Stromal cell of bone marrow (primary cell): ENCODE results near the gene CD2AP.
A peak's percentile ranks its signal among the peaks of the same experiment; 100 is the strongest.
"Not testable (repeated sequence)": the region's sequence is repeated elsewhere in the genome, so short reads cannot be mapped to it uniquely, and the experiment has no call there.

Source experiments
- DNase-seq: peaks from one replicate; pipeline ENCODE4 v3.0.0-alpha.2; 2012; ENCODE audit warnings: low read depth

The CD2AP gene, protein sequence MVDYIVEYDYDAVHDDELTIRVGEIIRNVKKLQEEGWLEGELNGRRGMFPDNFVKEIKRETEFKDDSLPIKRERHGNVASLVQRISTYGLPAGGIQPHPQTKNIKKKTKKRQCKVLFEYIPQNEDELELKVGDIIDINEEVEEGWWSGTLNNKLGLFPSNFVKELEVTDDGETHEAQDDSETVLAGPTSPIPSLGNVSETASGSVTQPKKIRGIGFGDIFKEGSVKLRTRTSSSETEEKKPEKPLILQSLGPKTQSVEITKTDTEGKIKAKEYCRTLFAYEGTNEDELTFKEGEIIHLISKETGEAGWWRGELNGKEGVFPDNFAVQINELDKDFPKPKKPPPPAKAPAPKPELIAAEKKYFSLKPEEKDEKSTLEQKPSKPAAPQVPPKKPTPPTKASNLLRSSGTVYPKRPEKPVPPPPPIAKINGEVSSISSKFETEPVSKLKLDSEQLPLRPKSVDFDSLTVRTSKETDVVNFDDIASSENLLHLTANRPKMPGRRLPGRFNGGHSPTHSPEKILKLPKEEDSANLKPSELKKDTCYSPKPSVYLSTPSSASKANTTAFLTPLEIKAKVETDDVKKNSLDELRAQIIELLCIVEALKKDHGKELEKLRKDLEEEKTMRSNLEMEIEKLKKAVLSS

DNA sequence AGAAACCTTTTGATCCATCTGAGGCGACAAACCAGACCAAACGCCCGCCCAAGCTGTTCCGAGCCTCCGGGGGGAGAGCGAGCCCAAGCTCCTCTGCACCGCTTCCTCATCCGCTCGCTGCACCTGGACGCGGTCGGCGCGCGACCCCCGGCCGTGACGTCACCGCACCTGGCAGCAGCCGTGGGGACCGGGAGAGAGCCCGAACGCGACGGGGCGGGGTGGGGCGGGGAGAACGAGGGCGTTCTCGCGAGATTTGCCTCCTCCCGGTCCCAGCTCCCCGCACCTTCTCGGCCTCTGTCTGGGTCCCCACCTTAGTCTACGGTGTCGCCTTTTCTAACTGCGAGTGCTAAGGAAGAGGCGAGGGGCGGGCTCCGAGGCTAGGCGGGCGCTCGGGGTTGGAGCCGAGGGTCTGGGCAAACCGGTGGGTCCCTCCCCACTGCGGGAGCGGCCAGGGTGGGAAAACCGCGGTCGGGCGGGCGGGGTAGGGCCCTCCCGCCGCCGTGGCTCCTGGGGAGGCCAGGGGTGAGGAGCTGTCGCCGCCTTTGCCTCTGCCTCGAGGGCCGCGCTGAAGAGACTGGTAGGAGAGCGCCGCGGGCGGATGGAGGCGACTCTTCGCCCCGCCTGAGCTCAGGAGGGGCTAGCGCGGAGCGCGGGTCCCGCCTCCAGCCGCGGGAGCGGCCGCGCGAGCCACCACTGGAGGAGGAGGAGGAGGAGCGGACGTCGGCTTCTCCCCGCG lies at the start of gene CD2AP:
Gene CD2AP (plus strand): TSS at position 293 of the 736 bp plus-strand sequence. CDS start 456 bp downstream, outside the sequence.
- peak; percentile 57 for DNase-seq

DNA sequence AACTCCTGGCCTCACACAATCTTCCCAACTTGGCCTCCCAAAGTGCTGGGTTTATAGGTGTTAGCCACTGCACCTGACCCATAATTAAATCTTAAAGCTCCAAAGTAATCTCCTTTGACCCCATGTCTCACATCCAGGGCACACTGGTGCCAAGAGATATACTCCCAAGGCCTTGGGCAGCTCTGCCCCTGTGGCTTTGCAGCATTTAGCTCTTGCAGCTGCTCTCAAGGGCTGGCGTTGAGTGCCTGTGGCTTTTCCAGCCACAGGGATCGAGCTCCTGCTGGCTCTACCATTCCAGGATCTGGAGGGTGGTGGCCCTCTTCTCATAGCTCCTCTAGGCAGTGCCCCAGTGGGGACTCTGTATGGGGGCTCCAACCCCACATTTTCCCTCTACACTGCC lies 49.3 kb upstream of the CD2AP start:
- no peak for DNase-seq

DNA sequence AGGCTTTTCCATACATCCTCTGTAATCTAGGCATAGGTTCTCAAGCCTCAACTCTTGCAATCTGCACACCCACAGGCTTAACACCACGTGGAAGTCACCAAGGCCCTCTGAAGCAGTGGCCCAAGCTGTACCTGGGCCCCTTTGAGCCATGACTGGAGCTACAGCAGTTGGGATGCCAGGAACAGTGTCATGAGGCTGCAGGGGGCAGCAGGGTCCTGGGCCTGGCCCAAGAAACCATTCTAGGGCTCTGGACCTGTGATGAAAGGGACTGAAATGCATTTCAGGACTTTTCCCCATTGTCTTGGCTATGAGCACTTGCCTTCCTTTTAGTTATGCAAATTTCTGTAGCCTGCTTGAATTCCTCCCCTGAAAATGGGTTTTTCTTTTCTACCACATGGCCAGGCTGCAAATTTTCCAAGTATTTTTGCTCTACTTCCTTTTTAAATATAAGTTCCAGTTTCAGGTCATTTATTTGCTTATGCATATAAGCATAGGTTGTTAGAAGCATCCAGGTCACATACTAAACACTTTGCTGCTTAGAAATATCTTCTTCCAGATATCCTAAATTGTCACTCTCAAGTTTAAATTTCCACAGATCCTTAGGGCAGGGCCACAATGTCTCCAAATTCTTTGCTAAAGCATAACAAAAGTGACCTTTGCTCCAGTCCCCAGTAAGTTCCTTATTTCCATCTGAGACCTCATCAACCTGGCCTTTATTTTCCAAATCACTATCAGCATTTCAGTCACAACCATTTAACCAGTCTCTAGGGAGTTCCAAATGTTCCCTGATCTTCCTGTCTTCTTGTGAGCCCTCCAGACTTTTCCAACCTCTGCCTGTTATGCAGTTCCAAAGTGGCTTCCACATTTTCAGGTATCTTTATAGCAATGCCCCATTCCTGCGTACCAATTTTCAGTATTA lies 48.6 kb upstream of the CD2AP start:
- no peak for DNase-seq

DNA sequence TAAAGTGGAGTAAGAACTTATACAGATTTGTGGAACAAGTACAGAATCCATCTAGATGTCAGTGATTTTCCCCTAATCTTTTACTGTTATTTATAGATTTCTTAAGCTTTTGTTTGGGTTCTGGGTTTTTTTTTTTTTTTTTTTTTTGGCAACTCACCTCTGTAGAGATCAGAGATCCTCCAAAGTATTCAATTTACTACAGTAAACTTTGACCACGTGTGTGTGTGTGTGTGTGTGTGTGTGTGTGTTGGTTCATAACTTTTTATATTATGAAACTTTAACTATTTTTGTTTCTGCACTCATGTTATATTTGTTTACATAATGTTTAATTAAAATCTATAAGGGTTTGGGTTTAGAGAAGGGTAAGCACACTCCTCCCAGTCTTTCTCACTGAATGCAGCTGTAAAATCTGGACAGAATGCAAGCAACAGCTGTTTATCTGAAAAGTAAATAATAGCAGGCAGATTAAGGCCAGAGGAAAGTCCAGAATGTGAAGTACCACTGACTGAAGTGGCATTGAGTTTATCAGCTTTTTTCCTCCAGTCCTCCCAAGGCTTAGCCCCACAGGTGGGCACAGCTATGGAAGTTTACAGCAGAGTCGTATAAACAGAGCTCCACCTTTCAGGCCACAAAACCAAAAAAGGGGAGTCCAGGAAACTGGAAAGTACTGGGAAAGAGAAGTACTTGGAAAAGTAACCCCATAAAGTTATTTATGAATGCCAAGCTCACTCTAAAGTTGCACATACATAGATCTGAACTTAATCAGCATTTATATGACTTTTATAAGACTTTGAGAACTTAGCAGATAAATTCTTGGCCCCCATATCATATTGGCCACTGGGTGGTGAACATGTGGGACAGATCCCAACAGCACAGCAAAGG lies 43.0 kb upstream of the CD2AP start:
- DNase-seq = no peak

DNA sequence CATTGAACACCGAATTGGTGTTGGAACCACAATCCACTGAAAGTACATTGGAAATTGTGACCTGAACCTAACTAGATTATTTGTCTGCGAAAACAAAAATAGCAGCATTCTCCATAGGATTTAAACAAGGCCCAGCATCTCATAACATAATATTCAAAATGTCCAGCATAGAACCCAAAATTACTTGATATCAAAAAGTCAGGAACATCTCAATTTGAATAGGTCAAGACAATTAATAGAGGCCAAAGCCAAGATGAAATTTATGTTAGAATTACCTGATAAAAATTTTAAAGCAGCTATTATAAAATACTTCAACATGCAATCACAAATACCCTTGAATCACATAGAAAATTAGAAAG lies 42.4 kb upstream of the CD2AP start:
- no peak for DNase-seq

DNA sequence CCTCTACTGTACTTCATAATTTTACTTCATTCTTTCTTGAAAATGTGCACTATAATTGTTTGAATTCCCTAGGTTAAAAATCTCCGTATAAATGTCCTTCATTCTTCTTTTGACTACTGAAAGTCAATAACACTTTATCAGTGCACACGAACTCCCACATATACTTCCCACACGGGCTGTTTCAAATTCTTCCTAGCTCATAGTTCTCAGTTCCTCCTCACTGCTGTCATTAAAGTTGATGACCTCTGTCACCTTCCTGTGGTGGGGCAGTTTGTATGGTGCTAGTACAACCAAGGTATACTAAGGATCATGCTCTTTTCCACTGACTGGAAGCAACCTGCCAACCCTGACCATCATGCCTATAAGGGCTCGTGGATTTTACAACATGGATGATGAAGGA lies 40.0 kb upstream of the CD2AP start:
- DNase-seq = no peak

DNA sequence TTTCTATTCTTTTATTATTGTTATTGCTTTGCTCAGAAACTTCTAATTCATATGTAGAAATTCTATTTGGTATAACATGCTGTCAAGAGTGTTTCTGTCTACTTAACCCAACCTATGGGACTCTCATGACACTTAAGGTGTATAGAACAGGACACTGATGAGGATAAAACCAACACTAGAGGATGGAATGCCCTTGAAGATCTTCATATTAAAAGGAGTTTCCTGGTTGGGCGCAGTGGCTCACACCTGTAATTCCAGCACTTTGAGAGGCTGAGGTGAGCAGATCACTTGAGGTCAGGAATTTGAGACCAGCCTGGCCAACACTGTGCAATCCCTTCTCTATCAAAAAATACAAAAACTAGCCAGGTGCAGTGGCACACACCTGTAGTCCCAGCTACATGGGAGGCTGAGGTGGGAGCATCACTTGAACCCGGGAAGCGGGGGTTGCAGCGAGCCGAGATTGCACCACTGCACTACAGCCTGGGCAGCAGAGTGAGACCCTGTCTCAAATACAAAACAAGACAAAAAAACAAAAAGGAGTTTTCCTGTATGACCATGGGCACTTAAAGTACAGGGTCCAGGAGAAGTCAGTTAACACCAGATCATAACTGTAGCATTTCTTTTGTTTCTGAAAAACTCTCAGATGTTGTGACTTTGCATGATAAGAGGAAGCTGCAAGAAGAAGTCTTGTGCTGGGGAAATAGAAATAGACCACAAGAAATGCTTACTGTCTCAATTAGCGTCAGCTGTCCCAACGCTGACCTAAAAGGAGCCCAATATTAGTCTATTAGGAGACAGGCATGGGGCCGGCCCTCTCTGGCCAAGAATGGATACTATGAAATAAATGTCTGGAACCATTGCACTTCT lies 38.9 kb upstream of the CD2AP start:
- DNase-seq = no peak

DNA sequence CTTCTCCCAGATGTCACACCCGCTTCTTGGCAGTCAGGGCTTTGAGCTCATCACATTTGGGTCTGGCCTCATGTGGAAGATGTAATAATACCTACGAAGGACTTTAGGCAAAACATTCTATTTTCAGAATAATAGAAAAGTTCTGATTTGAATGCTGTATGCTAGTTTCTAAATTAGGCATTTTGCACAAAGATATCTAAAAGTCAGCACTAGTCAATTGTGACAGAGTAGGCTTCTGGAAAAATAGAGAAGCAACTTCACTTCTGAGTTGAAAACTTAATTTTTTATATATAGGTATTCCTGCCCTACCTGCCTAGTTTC lies 38.3 kb upstream of the CD2AP start:
- no peak for DNase-seq

DNA sequence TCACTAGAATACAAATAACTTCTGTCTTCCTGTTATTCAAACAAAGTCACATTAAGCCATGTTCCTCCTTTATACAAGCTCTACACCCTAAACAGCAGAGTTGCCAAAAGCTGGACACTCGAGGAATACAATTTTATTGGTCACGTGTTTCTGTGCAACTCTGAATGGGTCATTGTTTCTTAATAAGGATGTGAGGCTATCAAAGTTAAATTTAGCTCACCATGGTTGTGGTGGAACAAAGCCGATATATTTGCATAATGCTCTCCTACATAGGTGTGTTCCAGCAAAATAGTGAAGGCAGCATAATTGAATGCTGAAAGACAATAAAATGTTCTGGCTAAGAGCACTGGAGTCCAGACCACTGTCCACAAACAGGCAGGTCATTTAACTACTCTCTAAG lies 36.9 kb upstream of the CD2AP start:
- no peak for DNase-seq

DNA sequence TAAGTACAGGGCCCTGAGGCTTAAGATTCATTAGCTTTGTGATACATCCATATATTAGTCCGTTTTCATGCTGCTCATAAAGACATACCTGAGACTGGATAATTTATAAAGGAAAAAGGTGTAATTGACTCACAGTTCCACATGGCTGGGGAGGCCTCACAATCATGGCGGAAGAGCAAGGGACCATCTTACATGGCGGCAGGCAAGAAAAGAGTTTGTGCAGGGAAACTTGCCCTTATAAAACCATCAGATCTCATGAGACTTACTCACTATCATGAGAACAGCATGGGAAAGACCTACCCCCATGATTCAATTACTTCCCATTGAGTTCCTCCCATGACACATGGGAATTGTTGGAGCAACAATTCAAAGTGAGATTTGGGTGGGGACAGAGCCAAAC lies 32.6 kb upstream of the CD2AP start:
- DNase-seq = not testable (repeated sequence)

DNA sequence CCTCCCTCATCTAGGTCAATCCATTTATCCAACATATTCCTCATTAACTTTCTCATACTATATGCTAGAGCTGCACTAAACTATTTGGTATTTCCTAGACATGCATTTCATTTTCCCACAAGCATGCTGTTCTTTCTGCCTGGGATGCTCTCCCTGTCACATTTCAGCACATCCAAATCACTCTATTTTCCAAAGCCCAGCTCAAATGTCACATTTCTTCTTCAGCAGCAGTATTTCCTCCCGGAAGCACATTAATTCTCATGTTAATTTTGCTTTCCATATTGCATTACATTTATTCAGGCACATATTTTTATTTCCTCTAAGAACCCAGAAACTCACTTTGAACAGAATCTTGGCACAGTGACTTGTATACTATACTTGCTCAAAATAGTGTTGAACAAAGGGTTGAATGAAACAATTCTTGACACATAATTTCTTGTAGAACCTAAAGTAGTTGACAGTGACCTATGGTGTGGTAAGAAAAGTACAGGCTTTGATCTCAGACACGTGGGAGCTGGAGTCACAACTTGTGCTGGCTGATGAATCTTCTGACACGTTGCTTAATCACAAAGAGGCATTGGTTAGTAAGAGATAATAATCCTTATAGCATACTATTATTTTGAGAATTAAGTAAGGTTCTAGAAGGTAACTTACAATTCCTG lies 30.8 kb upstream of the CD2AP start:
- no peak for DNase-seq

DNA sequence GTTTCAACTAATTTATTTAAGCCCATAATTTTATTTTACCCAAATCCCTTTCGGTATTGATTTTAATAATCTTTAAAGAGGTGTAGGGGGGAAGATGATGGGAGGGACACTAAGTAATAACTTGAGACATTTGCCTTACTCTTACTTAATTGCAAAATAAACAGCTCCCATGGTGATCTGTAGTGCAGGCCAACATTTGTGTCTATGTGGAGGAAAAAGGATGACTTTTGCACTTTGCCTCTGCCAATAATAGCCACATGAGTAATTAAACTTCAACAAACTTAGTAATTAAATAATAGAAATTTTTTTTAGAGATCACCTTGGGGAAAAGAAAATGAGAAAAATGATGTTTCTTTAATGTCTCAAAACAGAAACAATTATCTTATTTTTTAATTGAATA lies 29.9 kb upstream of the CD2AP start:
- no peak for DNase-seq

DNA sequence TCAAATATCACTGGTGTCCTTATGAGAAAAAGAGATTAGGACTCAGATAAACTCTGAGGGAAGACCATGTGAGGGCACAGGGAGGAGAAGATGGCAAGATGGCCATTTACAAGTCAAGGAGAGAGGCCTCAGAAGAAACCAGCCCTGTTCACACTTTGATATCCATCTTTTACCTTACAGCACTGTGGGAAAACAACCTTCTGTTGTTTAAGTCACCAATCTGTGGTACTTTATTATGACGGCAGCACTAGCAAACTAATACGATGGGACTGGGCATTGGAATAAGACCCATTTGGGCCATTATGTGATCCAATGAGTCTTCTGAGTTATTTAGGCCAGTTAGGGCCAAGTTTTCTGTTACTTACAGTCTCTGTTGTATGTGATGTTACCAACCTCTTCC lies 26.4 kb upstream of the CD2AP start:
- DNase-seq = no peak

DNA sequence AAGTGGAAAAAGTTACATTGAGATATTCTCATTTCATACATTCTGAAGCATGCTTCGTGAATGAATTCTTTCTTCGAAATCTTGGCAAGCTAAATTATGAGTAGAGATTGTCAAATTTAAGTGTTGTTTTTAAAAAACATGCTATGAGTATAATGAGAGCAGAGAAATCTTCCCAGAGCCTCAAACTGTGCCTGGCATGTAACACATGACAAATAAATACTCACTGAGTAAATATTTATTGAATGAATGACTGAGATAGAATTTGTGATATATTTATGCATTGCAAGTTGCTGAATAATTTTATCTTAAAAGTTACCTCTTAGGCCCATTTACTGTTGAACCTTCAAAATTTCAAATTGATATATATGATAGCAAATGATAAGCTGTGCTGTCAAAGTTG lies 24.7 kb upstream of the CD2AP start:
- DNase-seq = no peak

DNA sequence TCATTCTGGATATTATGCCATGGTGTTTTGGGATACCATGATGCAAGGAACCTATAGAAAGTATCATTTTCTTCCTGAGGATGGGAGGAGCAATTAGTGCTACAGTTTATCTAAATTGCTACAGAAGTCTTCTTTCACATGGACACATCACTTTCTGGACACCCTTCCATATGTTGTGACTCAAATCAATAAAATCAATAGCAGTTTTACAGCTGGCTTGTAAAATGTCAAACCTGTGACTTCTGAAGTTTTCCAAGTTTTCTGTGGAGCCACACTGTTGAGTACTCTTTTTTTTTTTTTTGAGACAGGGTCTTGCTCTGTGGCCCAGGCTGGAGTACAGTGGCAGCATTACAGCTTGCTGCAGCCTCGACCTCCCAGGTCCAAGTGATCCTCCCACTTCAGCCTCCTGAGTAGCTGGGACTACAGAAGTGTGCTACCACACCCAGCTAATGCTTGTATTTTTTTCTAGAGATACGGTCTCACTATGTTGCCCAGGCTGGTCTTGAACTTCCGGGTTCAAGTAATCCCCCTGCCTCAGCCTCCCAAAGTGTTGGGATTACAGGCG lies 24.1 kb upstream of the CD2AP start:
- no peak for DNase-seq

DNA sequence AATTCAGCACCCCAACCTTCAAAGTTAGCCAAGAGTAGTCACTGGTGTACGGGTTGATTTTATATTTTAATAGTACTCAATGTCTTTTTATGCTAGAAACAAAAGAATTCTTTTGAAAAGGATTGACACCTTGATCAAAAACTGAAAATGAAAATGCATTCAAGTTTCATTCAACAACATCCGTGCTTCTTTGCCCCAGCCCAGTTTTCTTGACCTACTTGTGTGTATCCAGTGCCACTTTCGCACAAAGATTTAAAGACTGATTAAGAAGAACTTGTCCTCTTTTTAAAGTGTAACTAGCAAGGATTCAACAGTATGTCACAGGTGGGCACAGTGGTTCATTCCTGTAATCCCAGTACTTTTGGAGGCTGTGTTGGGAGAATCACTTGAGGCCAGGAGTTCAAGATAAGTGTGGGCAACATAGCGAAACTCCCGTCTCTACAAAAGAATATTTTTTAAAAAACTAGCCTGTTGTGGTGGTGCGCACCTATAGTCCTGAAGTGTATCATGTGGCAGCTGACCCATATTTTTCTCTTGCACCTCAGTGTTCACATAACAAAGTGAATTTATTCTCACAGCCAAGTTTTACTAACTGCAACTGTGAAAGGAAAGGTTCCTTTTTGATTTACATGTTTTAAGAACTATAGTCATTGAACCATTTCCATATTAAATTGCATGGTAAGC lies 22.7 kb upstream of the CD2AP start:
- no peak for DNase-seq

DNA sequence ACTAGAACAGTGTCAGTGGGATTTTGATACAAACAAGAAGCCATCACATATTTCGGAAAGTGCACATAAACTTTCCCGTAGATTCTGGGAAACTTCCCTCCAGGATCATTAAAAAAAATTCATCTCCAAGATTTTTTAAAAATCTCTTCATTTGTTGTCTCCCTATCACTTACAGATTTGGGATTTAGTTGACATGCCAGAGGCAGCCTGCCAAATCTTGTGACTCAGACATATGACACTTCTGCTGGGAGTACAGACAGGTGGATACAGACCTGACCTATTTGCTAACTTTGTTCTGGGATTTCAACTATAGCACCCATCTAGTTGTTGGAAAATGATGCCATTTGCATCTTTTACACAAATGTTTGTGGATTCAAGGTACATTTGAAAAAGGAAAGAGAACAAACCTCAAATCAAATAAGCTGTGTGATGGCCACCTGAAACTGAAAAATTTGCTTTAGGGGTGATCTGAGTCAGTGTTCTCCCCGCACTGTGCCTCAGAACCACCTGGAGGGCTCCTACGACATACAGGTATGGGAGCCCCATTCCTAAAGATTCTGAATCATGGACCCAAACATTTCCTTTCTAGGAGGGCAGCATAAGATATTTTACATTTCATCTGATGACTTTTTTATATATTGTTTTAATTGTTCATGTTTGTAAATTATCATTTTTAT lies 21.9 kb upstream of the CD2AP start:
- no peak for DNase-seq

DNA sequence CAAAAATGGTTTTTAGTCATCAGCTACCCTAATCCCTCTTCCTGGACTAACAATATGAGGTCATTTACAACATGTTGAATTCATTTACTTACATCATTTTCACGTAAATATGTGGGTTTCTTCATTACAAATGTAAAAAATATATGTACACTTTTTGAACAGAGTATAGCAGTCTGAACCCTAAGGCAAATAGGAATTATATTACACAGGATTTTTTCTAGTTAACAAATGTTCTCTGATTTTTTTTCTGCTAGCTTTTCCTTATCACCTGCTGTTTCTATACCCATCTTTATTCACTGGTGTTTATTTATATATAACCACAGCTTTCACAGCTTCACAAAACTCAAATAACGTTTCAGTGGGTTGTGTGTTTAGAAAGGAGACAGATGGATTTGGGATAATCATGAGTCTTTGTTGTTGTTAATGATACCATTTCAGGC lies 21.0 kb upstream of the CD2AP start:
- DNase-seq = no peak
